ENCODE measurements around the gene CCNE1.

Gene CCNE1

DNA sequence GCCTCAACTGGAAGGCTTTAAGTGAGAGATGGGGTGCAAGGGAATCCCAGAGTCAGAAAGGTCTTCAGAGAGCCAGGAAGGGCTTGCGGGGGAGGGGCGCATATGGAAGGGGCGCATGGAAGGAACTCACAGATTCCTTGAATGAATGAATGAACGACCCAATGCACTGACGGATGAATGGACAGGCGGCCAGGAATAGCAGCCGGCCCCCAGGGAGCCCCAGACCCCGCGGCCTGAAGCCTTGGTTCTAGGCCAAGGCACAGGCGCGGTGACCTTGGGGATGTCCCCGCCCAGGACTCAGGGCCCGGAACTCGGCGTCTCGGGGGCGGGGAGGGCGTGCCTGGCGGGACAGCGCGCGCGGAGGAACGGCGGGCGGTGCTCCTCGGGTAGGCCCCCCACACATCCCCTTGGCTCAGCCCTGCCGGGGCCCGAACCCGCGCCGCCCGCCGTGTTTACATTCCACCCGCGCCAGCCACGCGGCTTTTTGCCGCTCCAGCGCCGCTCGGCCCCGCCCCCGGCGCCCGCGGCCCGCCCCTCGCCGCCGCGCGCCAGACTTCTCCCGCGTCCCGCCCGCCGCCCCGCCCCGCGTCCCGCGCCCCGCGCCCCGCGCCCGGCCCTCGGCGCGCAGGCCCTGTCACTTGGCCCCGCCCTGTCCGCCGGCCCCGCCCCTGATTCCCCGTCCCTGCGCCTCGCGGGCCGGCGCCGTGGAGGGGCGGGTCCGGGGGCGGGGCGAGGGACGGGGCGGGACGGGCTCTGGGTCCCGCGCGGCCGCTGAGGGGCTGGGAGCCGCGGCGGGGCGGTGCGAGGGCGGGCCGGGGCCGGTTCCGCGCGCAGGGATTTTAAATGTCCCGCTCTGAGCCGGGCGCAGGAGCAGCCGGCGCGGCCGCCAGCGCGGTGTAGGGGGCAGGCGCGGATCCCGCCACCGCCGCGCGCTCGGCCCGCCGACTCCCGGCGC is at the start of gene CCNE1 (continued):
- no peak for TF ChIP-seq ZNF19 (tag by site-specific recombination; IDR thresholded peaks at IDR 0.05; ENCODE audit: low read depth)
- TF ChIP-seq ZNF585B (tag by site-specific recombination; IDR thresholded peaks at IDR 0.05), result no peak
- 0 out of 2 replicates have a peak, but pooled peaks have one; percentile 23 for TF ChIP-seq YY2 (tag by site-specific recombination; IDR thresholded peaks at IDR 0.05)
- peak; percentile 97 for TF ChIP-seq KLF7 (tag by site-specific recombination; IDR thresholded peaks at IDR 0.05; ENCODE audit: borderline replicate concordance)
- TF ChIP-seq, protein P1, sequence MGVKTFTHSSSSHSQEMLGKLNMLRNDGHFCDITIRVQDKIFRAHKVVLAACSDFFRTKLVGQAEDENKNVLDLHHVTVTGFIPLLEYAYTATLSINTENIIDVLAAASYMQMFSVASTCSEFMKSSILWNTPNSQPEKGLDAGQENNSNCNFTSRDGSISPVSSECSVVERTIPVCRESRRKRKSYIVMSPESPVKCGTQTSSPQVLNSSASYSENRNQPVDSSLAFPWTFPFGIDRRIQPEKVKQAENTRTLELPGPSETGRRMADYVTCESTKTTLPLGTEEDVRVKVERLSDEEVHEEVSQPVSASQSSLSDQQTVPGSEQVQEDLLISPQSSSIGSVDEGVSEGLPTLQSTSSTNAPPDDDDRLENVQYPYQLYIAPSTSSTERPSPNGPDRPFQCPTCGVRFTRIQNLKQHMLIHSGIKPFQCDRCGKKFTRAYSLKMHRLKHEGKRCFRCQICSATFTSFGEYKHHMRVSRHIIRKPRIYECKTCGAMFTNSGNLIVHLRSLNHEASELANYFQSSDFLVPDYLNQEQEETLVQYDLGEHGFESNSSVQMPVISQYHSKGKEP (tag by site-specific recombination; IDR thresholded peaks at IDR 0.05), result peak; percentile 44
- no peak for TF ChIP-seq ZNF433 (tag by site-specific recombination; IDR thresholded peaks at IDR 0.05; ENCODE audit: low read depth)
- TF ChIP-seq ZNF112 (tag by site-specific recombination; IDR thresholded peaks at IDR 0.05), result no peak
- TF ChIP-seq ZNF140 (tag by site-specific recombination; IDR thresholded peaks at IDR 0.05), result no peak
- no peak for TF ChIP-seq TCF7L2 (IDR thresholded peaks at IDR 0.05; ENCODE audit: borderline replicate concordance, low read depth, low read length)
- TF ChIP-seq ZNF664 (tag by site-specific recombination; IDR thresholded peaks at IDR 0.05), result no peak
- TF ChIP-seq ZNF514 (tag by site-specific recombination; IDR thresholded peaks at IDR 0.05), result no peak
- TF ChIP-seq BCL11A (tag by site-specific recombination; IDR thresholded peaks at IDR 0.05; ENCODE audit: low read depth), result peak; percentile 66; the same call in 1 of the 2 replicates
- TF ChIP-seq ZNF571 (tag by site-specific recombination; IDR thresholded peaks at IDR 0.05), result no peak
- TF ChIP-seq ZNF266 (tag by site-specific recombination; IDR thresholded peaks at IDR 0.05; ENCODE audit: low read depth), result no peak
- TF ChIP-seq, protein P2, sequence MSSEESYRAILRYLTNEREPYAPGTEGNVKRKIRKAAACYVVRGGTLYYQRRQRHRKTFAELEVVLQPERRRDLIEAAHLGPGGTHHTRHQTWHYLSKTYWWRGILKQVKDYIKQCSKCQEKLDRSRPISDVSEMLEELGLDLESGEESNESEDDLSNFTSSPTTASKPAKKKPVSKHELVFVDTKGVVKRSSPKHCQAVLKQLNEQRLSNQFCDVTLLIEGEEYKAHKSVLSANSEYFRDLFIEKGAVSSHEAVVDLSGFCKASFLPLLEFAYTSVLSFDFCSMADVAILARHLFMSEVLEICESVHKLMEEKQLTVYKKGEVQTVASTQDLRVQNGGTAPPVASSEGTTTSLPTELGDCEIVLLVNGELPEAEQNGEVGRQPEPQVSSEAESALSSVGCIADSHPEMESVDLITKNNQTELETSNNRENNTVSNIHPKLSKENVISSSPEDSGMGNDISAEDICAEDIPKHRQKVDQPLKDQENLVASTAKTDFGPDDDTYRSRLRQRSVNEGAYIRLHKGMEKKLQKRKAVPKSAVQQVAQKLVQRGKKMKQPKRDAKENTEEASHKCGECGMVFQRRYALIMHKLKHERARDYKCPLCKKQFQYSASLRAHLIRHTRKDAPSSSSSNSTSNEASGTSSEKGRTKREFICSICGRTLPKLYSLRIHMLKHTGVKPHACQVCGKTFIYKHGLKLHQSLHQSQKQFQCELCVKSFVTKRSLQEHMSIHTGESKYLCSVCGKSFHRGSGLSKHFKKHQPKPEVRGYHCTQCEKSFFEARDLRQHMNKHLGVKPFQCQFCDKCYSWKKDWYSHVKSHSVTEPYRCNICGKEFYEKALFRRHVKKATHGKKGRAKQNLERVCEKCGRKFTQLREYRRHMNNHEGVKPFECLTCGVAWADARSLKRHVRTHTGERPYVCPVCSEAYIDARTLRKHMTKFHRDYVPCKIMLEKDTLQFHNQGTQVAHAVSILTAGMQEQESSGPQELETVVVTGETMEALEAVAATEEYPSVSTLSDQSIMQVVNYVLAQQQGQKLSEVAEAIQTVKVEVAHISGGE (tag by site-specific recombination; conservative IDR thresholded peaks at IDR 0.05; ENCODE audit: low read depth), result peak; percentile 72; the same call in 1 of the 2 replicates
- peak; percentile 97 for TF ChIP-seq ZNF341 (tag by site-specific recombination; IDR thresholded peaks at IDR 0.05; ENCODE audit: low read depth)
- TF ChIP-seq YY1 (tag by site-specific recombination; IDR thresholded peaks at IDR 0.05), result peak; percentile 47
- 0 out of 2 replicates have a peak, but pooled peaks have one; percentile 41 for TF ChIP-seq ZNF23 (tag by site-specific recombination; IDR thresholded peaks at IDR 0.05; ENCODE audit: borderline replicate concordance)
- TF ChIP-seq ZNF660 (tag by site-specific recombination; IDR thresholded peaks at IDR 0.05), result peak; percentile 87
- TF ChIP-seq ZNF48 (tag by site-specific recombination; IDR thresholded peaks at IDR 0.05), result no peak
- TF ChIP-seq FEZF1 (tag by site-specific recombination; IDR thresholded peaks at IDR 0.05), result peak; percentile 68
- no peak for TF ChIP-seq ZNF658 (tag by site-specific recombination; IDR thresholded peaks at IDR 0.05)
- TF ChIP-seq ZNF138 (tag by site-specific recombination; IDR thresholded peaks at IDR 0.05; ENCODE audit: borderline replicate concordance), result no peak; the same call in 1 of the 2 replicates
- TF ChIP-seq RBAK (tag by site-specific recombination; IDR thresholded peaks at IDR 0.05), result no peak
- TF ChIP-seq ZNF169 (tag by site-specific recombination; IDR thresholded peaks at IDR 0.05), result no peak
- peak; percentile 35; the same call in 1 of the 2 replicates for TF ChIP-seq ZNF223 (tag by site-specific recombination; IDR thresholded peaks at IDR 0.05)
- TF ChIP-seq, protein P3, sequence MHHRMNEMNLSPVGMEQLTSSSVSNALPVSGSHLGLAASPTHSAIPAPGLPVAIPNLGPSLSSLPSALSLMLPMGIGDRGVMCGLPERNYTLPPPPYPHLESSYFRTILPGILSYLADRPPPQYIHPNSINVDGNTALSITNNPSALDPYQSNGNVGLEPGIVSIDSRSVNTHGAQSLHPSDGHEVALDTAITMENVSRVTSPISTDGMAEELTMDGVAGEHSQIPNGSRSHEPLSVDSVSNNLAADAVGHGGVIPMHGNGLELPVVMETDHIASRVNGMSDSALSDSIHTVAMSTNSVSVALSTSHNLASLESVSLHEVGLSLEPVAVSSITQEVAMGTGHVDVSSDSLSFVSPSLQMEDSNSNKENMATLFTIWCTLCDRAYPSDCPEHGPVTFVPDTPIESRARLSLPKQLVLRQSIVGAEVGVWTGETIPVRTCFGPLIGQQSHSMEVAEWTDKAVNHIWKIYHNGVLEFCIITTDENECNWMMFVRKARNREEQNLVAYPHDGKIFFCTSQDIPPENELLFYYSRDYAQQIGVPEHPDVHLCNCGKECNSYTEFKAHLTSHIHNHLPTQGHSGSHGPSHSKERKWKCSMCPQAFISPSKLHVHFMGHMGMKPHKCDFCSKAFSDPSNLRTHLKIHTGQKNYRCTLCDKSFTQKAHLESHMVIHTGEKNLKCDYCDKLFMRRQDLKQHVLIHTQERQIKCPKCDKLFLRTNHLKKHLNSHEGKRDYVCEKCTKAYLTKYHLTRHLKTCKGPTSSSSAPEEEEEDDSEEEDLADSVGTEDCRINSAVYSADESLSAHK (tag by site-specific recombination; IDR thresholded peaks at IDR 0.05), result peak; percentile 70; the same call in 1 of the 2 replicates
- peak; percentile 90 for TF ChIP-seq ZEB2 (tag by site-specific recombination; IDR thresholded peaks at IDR 0.05)
- TF ChIP-seq ZNF416 (tag by site-specific recombination; IDR thresholded peaks at IDR 0.05), result 0 out of 2 replicates have a peak, but pooled peaks have one; percentile 8
- no peak for TF ChIP-seq ZNF404 (tag by site-specific recombination; IDR thresholded peaks at IDR 0.05)
- TF ChIP-seq, protein P4, sequence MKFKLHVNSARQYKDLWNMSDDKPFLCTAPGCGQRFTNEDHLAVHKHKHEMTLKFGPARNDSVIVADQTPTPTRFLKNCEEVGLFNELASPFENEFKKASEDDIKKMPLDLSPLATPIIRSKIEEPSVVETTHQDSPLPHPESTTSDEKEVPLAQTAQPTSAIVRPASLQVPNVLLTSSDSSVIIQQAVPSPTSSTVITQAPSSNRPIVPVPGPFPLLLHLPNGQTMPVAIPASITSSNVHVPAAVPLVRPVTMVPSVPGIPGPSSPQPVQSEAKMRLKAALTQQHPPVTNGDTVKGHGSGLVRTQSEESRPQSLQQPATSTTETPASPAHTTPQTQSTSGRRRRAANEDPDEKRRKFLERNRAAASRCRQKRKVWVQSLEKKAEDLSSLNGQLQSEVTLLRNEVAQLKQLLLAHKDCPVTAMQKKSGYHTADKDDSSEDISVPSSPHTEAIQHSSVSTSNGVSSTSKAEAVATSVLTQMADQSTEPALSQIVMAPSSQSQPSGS (tag by site-specific recombination; IDR thresholded peaks at IDR 0.05; ENCODE audit: low read depth), result no peak

All from HEK293 (cell line).